Esophagus (tissue), 2 donors: ENCODE measurements around the gene ALMS1. TPM values are rescaled to one million over a fixed set of nuclear protein-coding genes. Genes with fewer than 3 reads are reported as not detected.
"Not testable (repeated sequence)": the region's sequence is repeated elsewhere in the genome, so short reads cannot be mapped to it uniquely, and the experiment has no call there.

Source experiments
- H3K27ac ChIP-seq, 2 donors: one replicate each; pipeline ENCODE4 v1.5.1; 2013; ENCODE audit warnings: low read depth in 2 of 2, mild to moderate bottlenecking in 2 of 2, inconsistent platforms in 1 of 2, low read length in 1 of 2, moderate library complexity in 1 of 2
- H3K27me3 ChIP-seq, 2 donors: one replicate each; pipeline ENCODE4 v1.6.1; 2013; ENCODE audit warnings: low read length in 2 of 2, control low read depth in 1 of 2, mild to moderate bottlenecking in 1 of 2; ENCODE audit not compliant: insufficient read depth in 2 of 2, control insufficient read depth in 1 of 2
- H3K36me3 ChIP-seq, 2 donors: one replicate each; pipeline ENCODE4 v1.6.1; 2013; ENCODE audit warnings: low read length in 1 of 2; ENCODE audit not compliant: control insufficient read depth in 2 of 2, insufficient read depth in 2 of 2
- H3K4me1 ChIP-seq, 2 donors: one replicate each; pipeline ENCODE4 v1.6.1; 2013; ENCODE audit warnings: low read length in 1 of 2; ENCODE audit not compliant: control insufficient read depth in 2 of 2, insufficient read depth in 2 of 2
- H3K4me3 ChIP-seq, 2 donors: one replicate each; pipeline ENCODE4 v1.5.1; 2013; ENCODE audit warnings: low read length in 2 of 2, mild to moderate bottlenecking in 2 of 2, low read depth in 1 of 2, moderate library complexity in 1 of 2
- H3K9me3 ChIP-seq, 2 donors: one replicate each; pipeline ENCODE4 v1.6.1; 2013; ENCODE audit warnings: mild to moderate bottlenecking in 2 of 2, low read depth in 1 of 2, low read length in 1 of 2, moderate library complexity in 1 of 2; ENCODE audit not compliant: control insufficient read depth in 2 of 2, insufficient read depth in 1 of 2
- WGBS, 2 donors: extraction: QIAGEN DNeasy Blood & Tissue Kit; methylation state at CpG; one replicate each; pipeline ENCODE4 v1.1.7; 2013; 5-methylcytosine and 5-hydroxymethylcytosine counted together
- polyA plus RNA-seq, 2 donors: library from polyadenylated mRNA; stranded (reverse); fragments of 200-250 nt; gene quantifications; one replicate each; pipeline ENCODE4 v1.2.3, GENCODE V29; 2013
- donor health status: healthy with polysubstance abuse.
- donor health status: Bipolar disorder and iron deficiency.

Gene ALMS1, protein sequence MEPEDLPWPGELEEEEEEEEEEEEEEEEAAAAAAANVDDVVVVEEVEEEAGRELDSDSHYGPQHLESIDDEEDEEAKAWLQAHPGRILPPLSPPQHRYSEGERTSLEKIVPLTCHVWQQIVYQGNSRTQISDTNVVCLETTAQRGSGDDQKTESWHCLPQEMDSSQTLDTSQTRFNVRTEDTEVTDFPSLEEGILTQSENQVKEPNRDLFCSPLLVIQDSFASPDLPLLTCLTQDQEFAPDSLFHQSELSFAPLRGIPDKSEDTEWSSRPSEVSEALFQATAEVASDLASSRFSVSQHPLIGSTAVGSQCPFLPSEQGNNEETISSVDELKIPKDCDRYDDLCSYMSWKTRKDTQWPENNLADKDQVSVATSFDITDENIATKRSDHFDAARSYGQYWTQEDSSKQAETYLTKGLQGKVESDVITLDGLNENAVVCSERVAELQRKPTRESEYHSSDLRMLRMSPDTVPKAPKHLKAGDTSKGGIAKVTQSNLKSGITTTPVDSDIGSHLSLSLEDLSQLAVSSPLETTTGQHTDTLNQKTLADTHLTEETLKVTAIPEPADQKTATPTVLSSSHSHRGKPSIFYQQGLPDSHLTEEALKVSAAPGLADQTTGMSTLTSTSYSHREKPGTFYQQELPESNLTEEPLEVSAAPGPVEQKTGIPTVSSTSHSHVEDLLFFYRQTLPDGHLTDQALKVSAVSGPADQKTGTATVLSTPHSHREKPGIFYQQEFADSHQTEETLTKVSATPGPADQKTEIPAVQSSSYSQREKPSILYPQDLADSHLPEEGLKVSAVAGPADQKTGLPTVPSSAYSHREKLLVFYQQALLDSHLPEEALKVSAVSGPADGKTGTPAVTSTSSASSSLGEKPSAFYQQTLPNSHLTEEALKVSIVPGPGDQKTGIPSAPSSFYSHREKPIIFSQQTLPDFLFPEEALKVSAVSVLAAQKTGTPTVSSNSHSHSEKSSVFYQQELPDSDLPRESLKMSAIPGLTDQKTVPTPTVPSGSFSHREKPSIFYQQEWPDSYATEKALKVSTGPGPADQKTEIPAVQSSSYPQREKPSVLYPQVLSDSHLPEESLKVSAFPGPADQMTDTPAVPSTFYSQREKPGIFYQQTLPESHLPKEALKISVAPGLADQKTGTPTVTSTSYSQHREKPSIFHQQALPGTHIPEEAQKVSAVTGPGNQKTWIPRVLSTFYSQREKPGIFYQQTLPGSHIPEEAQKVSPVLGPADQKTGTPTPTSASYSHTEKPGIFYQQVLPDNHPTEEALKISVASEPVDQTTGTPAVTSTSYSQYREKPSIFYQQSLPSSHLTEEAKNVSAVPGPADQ (N-terminal part only)
- 1 to 10 TPM; 3.3 to 3.8 TPM for polyA plus RNA-seq

DNA sequence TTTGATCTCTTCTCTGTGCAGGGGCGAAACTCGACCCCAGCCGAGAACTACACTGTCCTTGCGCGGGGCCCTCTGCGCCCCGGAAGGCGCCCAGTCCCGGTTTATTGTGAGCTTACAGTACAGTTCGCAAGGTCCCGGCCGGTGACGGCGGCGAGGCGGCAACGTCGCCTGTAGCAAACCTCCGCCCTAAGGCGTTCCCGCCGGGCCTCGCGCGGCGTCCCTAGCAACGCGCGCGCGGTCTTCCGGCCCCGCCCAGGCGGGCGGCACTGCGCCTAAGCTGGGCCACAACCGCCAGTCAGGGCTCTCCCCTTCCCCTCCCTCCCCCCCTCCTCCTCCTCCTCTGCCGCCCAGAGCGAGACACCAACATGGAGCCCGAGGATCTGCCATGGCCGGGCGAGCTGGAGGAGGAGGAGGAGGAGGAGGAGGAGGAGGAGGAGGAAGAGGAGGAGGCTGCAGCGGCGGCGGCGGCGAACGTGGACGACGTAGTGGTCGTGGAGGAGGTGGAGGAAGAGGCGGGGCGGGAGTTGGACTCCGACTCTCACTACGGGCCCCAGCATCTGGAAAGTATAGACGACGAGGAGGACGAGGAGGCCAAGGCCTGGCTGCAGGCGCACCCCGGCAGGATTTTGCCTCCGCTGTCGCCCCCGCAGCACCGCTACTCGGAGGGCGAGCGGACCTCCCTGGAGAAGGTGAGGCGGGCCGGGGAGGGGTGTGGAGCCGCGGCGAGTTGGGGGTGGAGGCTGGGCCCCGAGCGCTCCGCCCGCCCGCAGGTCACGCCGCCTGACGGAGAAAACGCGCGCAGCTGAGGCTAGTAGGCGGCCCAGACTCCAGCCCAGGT lies at the start of gene ALMS1:
Gene ALMS1, plus strand, starts transcription at position 333 of the 838 bp plus-strand sequence. Its CDS starts 33 bp downstream, at position 366.
- Histone ChIP-seq H3K4me1 (no peaks in the 10 kb centered on the region), H3K27ac (peak within 1 kb of the TSS; percentile 96 to 98), H3K36me3 (no peaks in the 10 kb centered on the region), H3K27me3 (no peaks in the 10 kb centered on the region), H3K4me3 (peak within 1 kb of the TSS; percentile 76 to 88), H3K9me3 (no peaks in the 10 kb centered on the region)
- 0% methylated on average over 62 to 84 of the region's 84 CpGs for WGBS, 2 donors

DNA sequence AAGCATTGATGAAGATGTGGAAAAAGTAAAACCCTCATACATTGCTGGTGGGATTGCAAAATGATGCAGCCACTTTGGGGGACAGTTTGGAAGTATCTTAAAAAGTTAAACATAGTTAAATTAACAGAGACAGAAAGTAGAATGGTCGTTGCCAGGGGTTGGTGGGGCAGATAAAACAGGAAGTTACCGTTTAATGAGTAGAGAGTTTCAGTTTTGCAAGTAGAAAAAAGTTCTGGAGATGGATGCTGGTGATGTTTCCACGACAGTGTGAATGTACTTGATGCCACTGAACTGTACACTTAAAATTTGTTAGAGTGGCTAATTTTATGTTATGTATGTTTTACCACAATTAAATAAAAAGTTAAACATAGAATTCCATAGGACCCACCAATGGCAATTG lies 47.8 kb upstream of the ALMS1 start:
- Histone ChIP-seq H3K27ac (no peak overlapping the region), H3K9me3 (no peaks in the 10 kb centered on the region), H3K4me3 (no peak overlapping the region), H3K27me3 (no peaks in the 10 kb centered on the region), H3K36me3 (no peaks in the 10 kb centered on the region), H3K4me1 (no peaks in the 10 kb centered on the region)
- WGBS, 2 donors, result 33 to 44% methylated on average over 3 of the region's 3 CpGs

DNA sequence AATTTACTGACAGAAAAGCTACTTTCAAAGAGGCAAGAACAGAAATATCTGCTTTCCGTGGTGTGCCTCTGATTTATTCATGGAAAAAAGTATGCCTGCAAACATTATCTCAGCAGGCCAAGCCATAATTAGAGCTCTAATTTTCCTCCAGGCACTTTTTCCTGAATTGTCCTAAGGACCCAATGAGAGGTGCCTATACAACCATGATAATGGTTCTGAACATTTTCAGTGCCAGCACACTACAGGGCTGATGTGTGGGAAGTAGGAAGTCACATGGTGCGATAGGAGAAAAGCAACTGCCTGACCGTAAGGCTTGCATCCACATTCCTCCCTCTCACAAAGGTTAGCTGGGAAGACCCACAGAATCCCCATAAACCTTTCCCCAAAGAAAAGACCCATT lies 46.4 kb upstream of the ALMS1 start:
- Histone ChIP-seq H3K36me3 (no peaks in the 10 kb centered on the region), H3K27ac (no peak overlapping the region), H3K9me3 (no peaks in the 10 kb centered on the region), H3K27me3 (no peaks in the 10 kb centered on the region), H3K4me1 (no peaks in the 10 kb centered on the region), H3K4me3 (no peak overlapping the region)
- 58 to 66% methylated on average over 3 of the region's 3 CpGs for WGBS, 2 donors

DNA sequence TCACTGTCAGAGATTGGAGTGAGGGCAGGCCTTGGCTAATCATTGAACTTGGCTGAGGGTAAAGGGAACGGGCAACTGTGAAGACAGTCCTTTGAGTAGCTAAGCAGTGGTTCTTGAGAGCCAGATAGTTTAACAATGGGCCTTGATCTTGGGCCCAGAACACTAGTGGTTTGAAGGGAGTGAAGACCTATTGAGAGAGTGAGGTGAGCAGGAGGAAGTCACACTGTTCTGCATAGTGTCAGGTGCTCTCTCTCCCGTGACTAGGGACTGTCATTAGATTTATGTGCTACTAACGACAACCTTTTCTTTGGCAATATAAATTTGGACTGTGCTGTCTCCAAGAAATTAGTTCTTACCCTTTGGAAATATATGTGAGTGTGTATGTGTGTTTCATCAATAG lies 44.6 kb upstream of the ALMS1 start:
- Histone ChIP-seq H3K4me3 (no peak overlapping the region), H3K36me3 (no peaks in the 10 kb centered on the region), H3K27ac (no peak overlapping the region), H3K4me1 (no peaks in the 10 kb centered on the region), H3K9me3 (no peaks in the 10 kb centered on the region), H3K27me3 (no peaks in the 10 kb centered on the region)
- WGBS, 2 donors, result 66 to 74% methylated on average over 3 of the region's 3 CpGs

DNA sequence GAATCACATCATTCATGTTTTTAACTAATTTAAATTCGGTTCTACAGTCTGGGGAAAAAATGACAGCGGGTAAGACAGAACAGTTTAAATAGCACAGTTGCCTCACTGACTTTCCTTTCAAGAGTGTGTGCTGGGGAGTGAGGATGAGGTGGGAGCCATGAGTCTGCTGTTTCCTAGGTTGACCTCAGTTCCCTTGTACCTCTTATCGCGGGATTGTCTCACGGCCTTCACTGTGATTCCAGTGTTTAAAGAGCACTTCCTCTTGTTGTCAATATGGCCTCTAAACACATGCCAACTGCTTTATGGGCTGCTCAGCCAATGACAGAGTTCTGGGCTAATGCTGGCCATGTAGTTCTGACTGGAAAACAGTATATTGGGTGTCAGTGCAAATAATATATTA lies 41.6 kb upstream of the ALMS1 start:
- Histone ChIP-seq H3K36me3 (no peaks in the 10 kb centered on the region), H3K27me3 (no peaks in the 10 kb centered on the region), H3K4me1 (no peaks in the 10 kb centered on the region), H3K4me3 (no peak overlapping the region), H3K9me3 (no peaks in the 10 kb centered on the region), H3K27ac (no peak overlapping the region)
- WGBS, 2 donors, result 74 to 76% methylated on average over 5 of the region's 5 CpGs

DNA sequence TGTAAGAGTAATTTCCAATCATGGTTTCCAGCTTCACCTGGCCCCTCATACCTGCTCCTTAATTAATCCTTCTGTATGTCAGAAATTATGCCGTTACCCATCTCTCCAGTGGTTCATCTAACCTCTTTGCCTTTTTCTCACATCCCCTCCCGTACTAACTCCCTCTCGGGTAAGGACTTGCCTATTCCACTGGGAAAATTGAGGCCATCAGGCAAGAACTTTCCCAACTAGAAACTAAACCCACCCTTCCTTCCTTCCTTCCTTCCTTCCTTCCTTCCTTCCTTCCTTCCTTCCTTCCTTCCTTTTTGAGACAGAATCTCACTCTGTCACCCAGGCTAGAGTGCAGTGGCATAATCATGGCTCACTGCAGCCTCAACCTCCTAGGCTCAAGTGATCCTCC lies 40.9 kb upstream of the ALMS1 start:
- H3K9me3 ChIP-seq, H3K27me3 ChIP-seq, H3K4me1 ChIP-seq, H3K27ac ChIP-seq, H3K36me3 ChIP-seq, H3K4me3 ChIP-seq: not testable (repeated sequence)
- WGBS, 2 donors, result 81 to 90% methylated on average over 3 of the region's 3 CpGs

DNA sequence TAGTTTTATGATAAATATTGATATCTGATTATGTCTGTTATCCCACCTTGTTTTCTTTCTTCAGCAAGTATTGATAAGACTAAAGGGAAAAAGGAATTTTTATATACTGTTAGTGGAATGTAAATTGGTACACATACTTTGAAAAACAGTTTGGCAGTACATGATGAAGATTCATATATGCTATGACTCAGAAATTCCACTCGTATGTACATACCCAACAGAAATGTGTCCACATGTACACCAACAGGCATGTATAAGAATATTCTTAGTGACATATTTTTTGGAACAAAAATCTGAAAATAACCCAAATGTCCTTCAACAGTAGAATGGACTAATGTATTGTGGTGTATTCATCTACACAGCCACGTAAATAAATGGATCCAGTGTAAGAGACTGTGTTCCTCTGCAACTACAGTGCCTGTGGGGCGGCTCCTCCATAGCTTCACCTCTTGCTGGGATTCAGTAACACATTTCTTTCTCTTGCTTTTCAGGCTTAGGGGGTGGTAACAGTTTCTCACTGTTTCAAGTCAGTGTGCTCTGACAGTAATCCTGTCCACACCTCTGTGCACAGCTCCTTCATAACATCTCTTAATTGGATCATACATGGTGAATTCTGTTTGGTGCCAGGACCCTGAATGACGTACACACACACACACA lies 35.5 kb upstream of the ALMS1 start:
- Histone ChIP-seq H3K4me3 (no peak overlapping the region), H3K9me3 (no peaks in the 10 kb centered on the region), H3K4me1 (no peaks in the 10 kb centered on the region), H3K27me3 (no peaks in the 10 kb centered on the region), H3K27ac (no peak overlapping the region), H3K36me3 (no peaks in the 10 kb centered on the region)
- WGBS, 2 donors, result 63 to 73% methylated on average over 4 of the region's 4 CpGs

DNA sequence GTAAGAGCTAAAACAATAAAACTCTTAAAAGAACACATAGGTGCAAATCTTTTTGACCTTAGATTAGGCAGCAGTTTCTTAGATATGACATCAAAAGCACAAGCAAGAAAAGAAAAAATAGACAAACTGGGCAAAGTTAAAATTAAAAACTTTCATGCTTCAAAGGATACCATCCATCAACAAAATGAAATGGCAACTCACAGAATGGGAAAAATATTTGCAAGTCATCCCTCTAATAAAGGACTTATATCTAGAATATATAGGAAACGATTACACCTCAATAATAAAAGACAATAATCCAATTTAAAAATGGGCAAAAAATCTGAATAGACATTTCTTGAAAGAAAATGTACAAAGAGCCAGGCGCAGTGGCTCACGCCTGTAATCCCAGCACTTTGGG lies 29.5 kb upstream of the ALMS1 start:
- H3K27ac ChIP-seq, result no peak overlapping the region
- H3K4me1 ChIP-seq, result no peaks in the 10 kb centered on the region
- H3K27me3 ChIP-seq, result no peaks in the 10 kb centered on the region
- H3K9me3 ChIP-seq, result no peaks in the 10 kb centered on the region
- WGBS, 2 donors, result 92% methylated on average over 3 of the region's 3 CpGs
- no peak overlapping the region for H3K4me3 ChIP-seq
- no peaks in the 10 kb centered on the region for H3K36me3 ChIP-seq
